Liver (tissue), 3 donors: ENCODE measurements around the gene HAO2.

Experiments used
- RAD21 ChIP-seq, 2 donors: IDR thresholded peaks; 2 replicates each; pipeline ENCODE4 v1.6.1; 2016; ENCODE audit warnings: antibody characterized with exemption in 2 of 2, mild to moderate bottlenecking in 2 of 2
- TAF1 ChIP-seq: conservative IDR thresholded peaks from 2 replicates; pipeline ENCODE4 v1.6.1; 2016; ENCODE audit warnings: antibody characterized with exemption, mild to moderate bottlenecking
- YY1 ChIP-seq: IDR thresholded peaks from 2 replicates; pipeline ENCODE4 v1.6.1; 2016; ENCODE audit warnings: antibody characterized with exemption, mild to moderate bottlenecking
- TF ChIP-seq, protein P1 (sequence below): fragments of 150-350 bp; IDR thresholded peaks from 2 replicates; pipeline ENCODE4 v1.5.1; 2017; ENCODE audit warnings: improper control_type of control experiment, low read depth, low read length; ENCODE audit not compliant: missing input control
- TF ChIP-seq, protein P2 (sequence below): IDR thresholded peaks from 2 replicates; pipeline ENCODE4 v1.6.1; 2016; ENCODE audit warnings: antibody characterized with exemption, mild to moderate bottlenecking
- TF ChIP-seq, protein P3 (sequence below): IDR thresholded peaks from 2 replicates; pipeline ENCODE4 v1.6.1; 2016; ENCODE audit warnings: antibody characterized with exemption
- donor health status: healthy.
- donor health status: healthy.

DNA sequence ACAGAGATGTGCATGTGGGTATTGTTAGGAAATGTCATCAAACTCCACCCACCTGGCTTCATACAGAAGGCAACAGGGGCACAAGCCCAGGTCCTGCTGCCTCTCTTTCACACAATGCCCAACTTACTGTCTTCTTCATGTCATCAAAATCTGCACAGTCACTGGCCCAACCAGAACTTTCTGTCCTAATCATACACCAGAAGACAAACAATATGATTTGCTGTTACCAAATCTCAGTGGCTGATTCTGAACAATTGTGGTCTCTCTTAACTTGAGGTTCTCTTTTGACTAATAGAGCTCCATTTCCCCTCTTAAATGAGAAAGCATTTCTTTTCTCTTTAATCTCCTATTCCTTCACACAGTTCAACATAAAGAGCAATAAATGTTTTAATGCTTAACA lies 54.0 kb downstream of the HAO2 start:
- no peak for TF ChIP-seq YY1
- no peak for TF ChIP-seq RAD21 (IDR thresholded peaks at IDR 0.05)
- TF ChIP-seq, protein P1, sequence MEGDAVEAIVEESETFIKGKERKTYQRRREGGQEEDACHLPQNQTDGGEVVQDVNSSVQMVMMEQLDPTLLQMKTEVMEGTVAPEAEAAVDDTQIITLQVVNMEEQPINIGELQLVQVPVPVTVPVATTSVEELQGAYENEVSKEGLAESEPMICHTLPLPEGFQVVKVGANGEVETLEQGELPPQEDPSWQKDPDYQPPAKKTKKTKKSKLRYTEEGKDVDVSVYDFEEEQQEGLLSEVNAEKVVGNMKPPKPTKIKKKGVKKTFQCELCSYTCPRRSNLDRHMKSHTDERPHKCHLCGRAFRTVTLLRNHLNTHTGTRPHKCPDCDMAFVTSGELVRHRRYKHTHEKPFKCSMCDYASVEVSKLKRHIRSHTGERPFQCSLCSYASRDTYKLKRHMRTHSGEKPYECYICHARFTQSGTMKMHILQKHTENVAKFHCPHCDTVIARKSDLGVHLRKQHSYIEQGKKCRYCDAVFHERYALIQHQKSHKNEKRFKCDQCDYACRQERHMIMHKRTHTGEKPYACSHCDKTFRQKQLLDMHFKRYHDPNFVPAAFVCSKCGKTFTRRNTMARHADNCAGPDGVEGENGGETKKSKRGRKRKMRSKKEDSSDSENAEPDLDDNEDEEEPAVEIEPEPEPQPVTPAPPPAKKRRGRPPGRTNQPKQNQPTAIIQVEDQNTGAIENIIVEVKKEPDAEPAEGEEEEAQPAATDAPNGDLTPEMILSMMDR = no peak
- TF ChIP-seq, protein P2, sequence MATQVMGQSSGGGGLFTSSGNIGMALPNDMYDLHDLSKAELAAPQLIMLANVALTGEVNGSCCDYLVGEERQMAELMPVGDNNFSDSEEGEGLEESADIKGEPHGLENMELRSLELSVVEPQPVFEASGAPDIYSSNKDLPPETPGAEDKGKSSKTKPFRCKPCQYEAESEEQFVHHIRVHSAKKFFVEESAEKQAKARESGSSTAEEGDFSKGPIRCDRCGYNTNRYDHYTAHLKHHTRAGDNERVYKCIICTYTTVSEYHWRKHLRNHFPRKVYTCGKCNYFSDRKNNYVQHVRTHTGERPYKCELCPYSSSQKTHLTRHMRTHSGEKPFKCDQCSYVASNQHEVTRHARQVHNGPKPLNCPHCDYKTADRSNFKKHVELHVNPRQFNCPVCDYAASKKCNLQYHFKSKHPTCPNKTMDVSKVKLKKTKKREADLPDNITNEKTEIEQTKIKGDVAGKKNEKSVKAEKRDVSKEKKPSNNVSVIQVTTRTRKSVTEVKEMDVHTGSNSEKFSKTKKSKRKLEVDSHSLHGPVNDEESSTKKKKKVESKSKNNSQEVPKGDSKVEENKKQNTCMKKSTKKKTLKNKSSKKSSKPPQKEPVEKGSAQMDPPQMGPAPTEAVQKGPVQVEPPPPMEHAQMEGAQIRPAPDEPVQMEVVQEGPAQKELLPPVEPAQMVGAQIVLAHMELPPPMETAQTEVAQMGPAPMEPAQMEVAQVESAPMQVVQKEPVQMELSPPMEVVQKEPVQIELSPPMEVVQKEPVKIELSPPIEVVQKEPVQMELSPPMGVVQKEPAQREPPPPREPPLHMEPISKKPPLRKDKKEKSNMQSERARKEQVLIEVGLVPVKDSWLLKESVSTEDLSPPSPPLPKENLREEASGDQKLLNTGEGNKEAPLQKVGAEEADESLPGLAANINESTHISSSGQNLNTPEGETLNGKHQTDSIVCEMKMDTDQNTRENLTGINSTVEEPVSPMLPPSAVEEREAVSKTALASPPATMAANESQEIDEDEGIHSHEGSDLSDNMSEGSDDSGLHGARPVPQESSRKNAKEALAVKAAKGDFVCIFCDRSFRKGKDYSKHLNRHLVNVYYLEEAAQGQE = no peak
- TF ChIP-seq TAF1 = no peak
- TF ChIP-seq, protein P3, sequence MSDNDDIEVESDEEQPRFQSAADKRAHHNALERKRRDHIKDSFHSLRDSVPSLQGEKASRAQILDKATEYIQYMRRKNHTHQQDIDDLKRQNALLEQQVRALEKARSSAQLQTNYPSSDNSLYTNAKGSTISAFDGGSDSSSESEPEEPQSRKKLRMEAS = no peak
